Measurements from ENCODE around the gene TMEM132E. TPM values are rescaled to one million over a fixed set of nuclear protein-coding genes. Genes with fewer than 3 reads are reported as not detected.

TMEM132E gene
- total RNA-seq, 2 donors from 2014 or later = 0.15 TPM; not detected in 1

- peak; percentile 35 for DNase-seq
- H3K4me3 Mint-ChIP-seq = no peak overlapping the region
- no peaks in the 10 kb centered on the region for H3K36me3 Mint-ChIP-seq (ENCODE audit: low read depth)
- H3K27me3 Mint-ChIP-seq (ENCODE audit: insufficient read depth) = peaks cover 5% of the 10 kb centered on the region
- 94% methylated on average over 2 of the region's 2 CpGs; no CpG with 5 or more reads in 1 of the 2 experiments for WGBS, 2 experiments (ENCODE audit: insufficient coverage in 1 of 2, insufficient read length in 1 of 2)
- peaks cover 28% of the 10 kb centered on the region for H3K4me1 Mint-ChIP-seq
- no peak for TF ChIP-seq CTCF (conservative IDR thresholded peaks at IDR 0.05)
- Histone ChIP-seq H3K4me3 (ENCODE audit: low read length) (no peak overlapping the region), H3K4me1 (ENCODE audit: control insufficient read depth, insufficient read depth, low read length) (peaks cover 8% of the 10 kb centered on the region), H3K9me3 (ENCODE audit: control insufficient read depth, low read length) (no peaks in the 10 kb centered on the region), H3K36me3 (ENCODE audit: control insufficient read depth, insufficient read depth, low read length) (no peaks in the 10 kb centered on the region), H3K27ac (ENCODE audit: low read depth, low read length) (no peak overlapping the region), H3K27me3 (ENCODE audit: control insufficient read depth, insufficient read depth, low read length, poor library complexity, severe bottlenecking) (no peaks in the 10 kb centered on the region), H3K9ac (ENCODE audit: extremely low read depth, low read length, poor library complexity, severe bottlenecking) (no peak overlapping the region)
- H3K27ac Mint-ChIP-seq = no peak overlapping the region
- no peaks in the 10 kb centered on the region for H3K9me3 Mint-ChIP-seq
Measured at GRCh38 chr17:34667656-34668055, 88.3 kb downstream of the TMEM132E start.

- no peak for TF ChIP-seq CTCF (conservative IDR thresholded peaks at IDR 0.05)
- no peaks in the 10 kb centered on the region for H3K36me3 ChIP-seq (ENCODE audit: control insufficient read depth, insufficient read depth, low read length)
- H3K9me3 ChIP-seq (ENCODE audit: control insufficient read depth, low read length) = no peaks in the 10 kb centered on the region
- peaks cover 28% of the 10 kb centered on the region for H3K4me1 Mint-ChIP-seq
- no peaks in the 10 kb centered on the region for H3K36me3 Mint-ChIP-seq (ENCODE audit: low read depth)
- H3K27ac Mint-ChIP-seq = no peak overlapping the region
- no peak overlapping the region for H3K9ac ChIP-seq (ENCODE audit: extremely low read depth, low read length, poor library complexity, severe bottlenecking)
- peaks cover 8% of the 10 kb centered on the region for H3K4me1 ChIP-seq (ENCODE audit: control insufficient read depth, insufficient read depth, low read length)
- H3K27ac ChIP-seq (ENCODE audit: low read depth, low read length) = no peak overlapping the region
- no peaks in the 10 kb centered on the region for H3K27me3 ChIP-seq (ENCODE audit: control insufficient read depth, insufficient read depth, low read length, poor library complexity, severe bottlenecking)
- DNase-seq = no peak
- H3K4me3 Mint-ChIP-seq = no peak overlapping the region
- peaks cover 5% of the 10 kb centered on the region for H3K27me3 Mint-ChIP-seq (ENCODE audit: insufficient read depth)
- WGBS, 2 experiments (ENCODE audit: insufficient coverage in 1 of 2, insufficient read length in 1 of 2) = 92% methylated on average over 2 to 3 of the region's 3 CpGs
- no peaks in the 10 kb centered on the region for H3K9me3 Mint-ChIP-seq
- no peak overlapping the region for H3K4me3 ChIP-seq (ENCODE audit: low read length)
Measured at GRCh38 chr17:34668206-34668605, 88.8 kb downstream of the TMEM132E start.

GRCh38 chr17:34669511-34669910 lies 90.1 kb downstream of the TMEM132E start:
- H3K36me3 ChIP-seq (ENCODE audit: control insufficient read depth, insufficient read depth, low read length) = no peaks in the 10 kb centered on the region
- TF ChIP-seq CTCF (conservative IDR thresholded peaks at IDR 0.05) = no peak
- Mint-ChIP-seq H3K27me3 (ENCODE audit: insufficient read depth) (peaks cover 2% of the 10 kb centered on the region), H3K9me3 (no peaks in the 10 kb centered on the region), H3K27ac (peak overlapping the region; percentile 50), H3K4me1 (peaks cover 28% of the 10 kb centered on the region), H3K36me3 (ENCODE audit: low read depth) (no peaks in the 10 kb centered on the region), H3K4me3 (no peak overlapping the region)
- H3K27me3 ChIP-seq (ENCODE audit: control insufficient read depth, insufficient read depth, low read length, poor library complexity, severe bottlenecking) = no peaks in the 10 kb centered on the region
- WGBS, 2 experiments (ENCODE audit: insufficient coverage in 1 of 2, insufficient read length in 1 of 2) = 66% methylated on average over 5 of the region's 5 CpGs; no CpG with 5 or more reads in 1 of the 2 experiments
- H3K4me3 ChIP-seq (ENCODE audit: low read length) = no peak overlapping the region
- DNase-seq = no peak
- no peak overlapping the region for H3K27ac ChIP-seq (ENCODE audit: low read depth, low read length)
- no peaks in the 10 kb centered on the region for H3K9me3 ChIP-seq (ENCODE audit: control insufficient read depth, low read length)
- H3K4me1 ChIP-seq (ENCODE audit: control insufficient read depth, insufficient read depth, low read length) = peaks cover 8% of the 10 kb centered on the region
- H3K9ac ChIP-seq (ENCODE audit: extremely low read depth, low read length, poor library complexity, severe bottlenecking) = no peak overlapping the region
